Activated CD4-positive, alpha-beta T cell treated with anti-CD3 and anti-CD28 coated beads, Interleukin-2, amount 50 U/mL, for 16 hours (primary cell): ENCODE measurements around the gene ATXN10.

Experiments used
- DNase-seq: peaks from one replicate; pipeline ENCODE4 v3.0.0-alpha.2; 2020

ATXN10 gene

DNA sequence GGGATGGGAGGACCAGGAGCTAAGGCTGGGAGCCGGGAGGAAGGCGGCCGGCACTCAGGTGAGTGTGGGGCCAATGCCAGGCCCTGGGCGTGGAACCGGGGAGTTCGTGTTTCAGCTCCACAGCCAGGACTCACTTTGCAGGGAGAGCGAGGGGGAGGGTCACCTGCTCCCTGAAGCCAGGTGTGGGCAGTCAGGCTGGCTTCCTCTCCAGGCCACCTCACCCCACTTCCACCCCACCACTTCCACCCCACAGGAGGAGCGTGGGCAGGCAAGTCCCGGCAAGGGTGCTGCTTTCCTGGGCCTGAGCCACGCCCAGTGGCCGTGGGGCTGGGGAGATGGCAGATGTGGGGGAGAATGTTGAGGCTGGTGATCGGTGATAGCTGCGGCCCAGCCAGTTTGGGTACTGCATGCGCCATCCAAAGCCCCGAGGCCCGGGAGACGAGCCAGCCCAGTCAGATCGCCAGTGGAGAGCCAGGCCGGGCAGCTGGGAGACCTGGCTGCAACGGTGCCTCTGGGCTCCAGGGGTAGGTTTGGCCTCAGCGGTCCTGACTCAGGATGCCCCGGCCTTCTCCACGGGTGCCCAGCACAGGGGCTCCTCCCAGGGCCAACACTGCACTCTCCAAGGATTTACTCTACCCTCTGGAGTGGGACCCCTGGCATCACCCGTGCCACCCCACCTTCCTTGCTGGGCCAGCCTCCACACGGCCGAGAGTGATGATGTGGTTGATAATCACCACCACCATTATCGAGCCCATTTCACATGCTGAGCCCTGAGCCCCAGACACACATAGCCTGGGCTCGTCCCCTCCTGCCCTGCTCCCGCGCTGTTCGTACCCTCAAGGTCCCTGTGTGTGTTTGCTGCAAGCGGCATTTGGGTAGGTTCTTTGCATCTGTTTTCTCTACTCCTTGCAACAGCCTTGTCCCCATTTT is 211.5 kb downstream of the ATXN10 start:
- DNase-seq: no peak

DNA sequence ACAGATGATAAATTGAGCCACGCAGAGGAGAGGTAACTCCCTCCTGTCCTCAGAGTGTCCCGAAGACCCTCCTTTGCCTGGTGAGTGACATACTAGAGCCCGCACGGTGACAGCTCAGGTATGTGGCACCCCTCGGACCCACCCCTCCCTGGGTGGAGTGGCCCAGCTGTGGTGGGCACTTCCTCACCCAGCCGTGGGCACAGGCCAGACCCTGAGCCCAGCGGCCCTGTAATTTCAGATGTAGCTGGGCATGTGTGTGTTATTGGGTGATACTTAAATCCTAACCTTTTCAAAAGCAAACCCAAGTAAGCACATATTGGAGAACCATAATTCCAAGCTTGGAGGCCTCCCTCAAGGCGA is 212.2 kb downstream of the ATXN10 start:
- no peak for DNase-seq

DNA sequence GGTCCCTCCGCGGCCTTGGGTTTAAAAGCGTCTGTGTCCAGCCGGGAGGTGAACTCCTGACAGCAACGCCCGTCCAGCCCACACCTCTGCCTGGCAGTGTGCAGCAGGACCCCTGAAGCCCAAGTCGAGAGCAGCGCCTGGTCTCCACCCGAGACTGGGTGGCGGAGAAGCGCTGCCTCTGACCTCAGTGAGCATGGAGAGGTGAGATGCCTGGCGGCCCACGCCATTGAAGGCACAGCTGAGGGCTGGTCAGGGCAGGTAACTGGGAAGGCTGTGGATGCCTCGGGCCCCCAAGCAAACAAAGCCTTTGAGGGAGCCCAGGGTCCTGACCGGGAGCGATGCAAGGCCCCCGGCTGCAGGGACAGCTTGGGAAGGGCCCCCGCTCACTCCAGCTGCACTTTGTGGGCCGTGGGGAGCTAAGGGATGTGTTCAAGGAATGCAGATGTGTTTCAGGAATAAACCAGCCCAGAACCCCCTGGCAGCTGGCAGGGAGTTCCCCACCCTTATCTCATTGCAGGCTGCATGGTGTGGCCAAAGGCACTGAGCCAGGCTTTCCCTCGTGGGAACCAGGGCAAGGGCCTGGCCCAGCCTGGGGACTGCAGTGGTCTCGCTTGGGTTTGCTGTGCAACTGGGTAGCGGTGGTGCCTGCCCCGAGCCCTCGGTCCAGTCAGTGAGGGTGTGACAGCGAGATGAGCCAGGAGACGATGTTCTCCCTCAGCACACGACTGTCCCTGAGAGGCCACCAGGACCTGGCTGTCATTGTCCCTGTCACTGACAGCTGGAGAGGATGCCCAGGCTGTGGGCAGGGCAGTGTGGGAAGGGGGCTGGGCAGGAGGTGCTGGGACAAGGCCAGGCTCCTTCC is 212.8 kb downstream of the ATXN10 start:
- no peak for DNase-seq

DNA sequence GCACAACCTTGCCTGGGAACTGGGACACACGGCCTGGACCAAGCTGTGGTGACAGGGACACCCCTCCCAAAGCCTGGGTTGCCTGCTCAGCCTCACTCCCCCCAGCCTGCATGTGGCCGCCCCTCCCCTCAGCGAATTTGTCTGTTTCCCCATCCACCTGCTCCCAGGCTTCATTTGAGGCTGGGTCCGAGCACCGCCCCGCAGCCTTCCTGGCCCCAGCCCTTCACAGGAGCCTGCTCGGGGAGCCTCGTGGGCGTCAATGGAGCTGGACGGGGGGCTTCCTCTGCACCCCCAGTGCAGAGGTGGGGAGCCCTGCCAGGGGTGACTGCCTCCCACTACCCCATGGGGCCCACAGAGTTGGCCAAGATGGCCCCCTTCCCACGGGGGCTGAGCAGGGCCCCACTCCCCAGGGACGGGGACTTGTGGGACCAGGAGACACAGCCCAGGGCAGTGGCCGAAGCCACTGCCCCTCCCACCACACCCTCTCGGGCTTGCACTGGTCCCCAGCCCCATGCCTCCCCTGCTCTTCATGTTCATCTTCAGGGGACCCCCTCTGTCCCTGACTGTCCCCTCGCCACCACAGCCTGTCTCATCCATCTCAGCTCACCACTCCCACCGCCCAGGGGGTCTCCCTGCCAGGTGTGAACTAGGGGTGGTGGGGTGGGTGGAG is 213.7 kb downstream of the ATXN10 start:
- no peak for DNase-seq

GRCh38 chr22:45885941-45886395 is 214.3 kb downstream of the ATXN10 start:
- DNase-seq: no peak

DNA sequence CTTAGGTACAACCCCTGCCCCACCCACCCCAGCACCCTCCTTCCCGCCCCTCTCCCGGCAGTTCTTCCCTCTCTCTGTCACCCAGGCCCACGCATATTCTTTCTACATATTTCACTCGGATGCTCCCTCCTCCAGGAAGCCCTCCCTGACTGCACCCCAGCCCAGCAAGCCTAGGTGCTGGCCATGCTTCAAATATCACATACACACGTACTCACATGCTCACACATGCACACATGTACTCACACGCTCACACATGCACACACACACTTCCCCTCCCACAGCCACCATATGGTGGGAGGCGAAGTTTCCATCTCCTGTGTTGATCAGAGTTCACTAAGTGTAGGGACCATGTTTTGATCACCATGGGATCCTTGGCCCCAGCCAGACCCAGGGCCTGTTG is 214.9 kb downstream of the ATXN10 start:
- DNase-seq: no peak

DNA sequence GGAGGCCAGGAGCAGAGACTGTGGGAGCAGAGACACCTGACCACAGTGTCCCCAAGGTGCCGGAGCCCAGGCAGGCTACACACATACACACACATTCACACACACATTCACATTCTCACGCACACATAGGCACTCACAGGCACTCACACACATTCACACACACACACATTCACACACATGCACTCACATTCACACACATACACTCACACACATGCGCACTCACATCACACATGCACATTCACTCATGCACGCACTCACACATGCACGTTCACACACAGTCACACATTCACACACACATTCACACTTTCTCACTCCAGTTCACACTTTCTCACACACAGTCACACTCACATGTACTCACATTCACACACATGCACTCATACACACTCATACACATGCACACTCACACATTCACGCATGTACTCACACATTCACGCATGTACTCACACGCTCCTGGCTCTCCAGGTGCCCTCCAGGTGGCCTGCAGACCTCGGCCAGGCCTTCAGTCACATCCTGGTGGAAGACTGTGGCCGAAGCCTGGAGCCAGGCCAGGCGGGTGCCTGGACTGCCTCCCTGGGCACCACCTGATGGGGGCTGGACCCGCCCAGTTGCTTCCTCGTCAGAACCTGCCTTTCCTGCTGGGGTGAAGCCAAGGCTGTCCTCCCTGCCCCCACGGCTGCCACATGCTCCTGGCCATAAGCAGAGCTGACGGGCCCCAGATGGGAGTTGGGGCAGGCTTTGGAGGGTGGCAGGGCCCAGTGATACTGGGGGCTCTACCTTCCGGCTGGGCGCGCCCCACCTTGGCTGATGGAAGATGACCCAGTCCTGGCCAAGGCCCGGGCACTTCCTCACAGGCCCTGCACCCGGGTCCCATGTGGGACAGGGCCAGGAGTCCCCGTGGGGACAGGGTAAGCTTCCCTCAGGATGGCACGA is 215.8 kb downstream of the ATXN10 start:
- DNase-seq: no peak

DNA sequence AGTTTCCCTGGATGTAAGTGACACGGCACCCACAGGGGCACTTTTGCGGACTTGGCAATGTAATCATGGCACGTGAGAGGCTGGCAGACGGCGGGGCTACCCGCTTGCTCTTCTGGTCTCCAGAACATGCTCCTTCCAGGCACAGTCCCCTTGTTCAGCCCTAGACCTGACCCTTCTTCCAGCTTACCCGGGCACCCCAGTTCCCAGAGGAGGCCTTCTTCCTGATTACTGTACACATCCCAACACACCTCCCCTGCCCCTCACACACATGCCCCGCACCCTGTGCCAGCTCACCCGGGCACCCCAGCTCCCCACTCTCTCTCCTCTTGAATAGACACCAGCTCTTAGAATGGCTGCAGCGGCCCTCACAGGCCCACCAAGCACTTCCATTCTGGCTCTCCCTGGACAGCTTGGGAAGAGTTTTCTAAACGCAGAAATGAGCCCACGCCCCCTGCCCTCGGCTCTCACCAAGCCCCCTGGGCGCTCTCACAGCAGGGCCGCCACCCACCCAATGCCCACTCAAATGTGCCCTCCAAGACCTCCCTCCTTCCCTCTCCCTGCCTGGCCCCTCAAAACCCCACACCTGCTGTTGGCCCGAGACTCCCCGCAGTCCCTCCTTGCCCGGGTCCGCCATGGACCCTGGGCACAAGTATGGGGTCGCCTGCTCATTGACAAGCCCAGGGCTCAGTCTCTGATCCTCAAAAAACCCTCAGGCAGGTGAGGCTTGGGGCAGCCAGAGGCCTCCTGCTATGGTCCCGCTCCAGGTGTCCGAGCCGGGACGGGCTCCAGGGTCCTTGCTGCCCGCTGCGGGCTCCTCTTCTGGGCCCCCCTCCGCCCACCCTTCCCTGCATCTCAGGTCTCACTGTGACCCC is 216.8 kb downstream of the ATXN10 start:
- no peak for DNase-seq

- no peak for DNase-seq
Observed at GRCh38 chr22:45889093-45889538, 217.5 kb downstream of the ATXN10 start.

DNA sequence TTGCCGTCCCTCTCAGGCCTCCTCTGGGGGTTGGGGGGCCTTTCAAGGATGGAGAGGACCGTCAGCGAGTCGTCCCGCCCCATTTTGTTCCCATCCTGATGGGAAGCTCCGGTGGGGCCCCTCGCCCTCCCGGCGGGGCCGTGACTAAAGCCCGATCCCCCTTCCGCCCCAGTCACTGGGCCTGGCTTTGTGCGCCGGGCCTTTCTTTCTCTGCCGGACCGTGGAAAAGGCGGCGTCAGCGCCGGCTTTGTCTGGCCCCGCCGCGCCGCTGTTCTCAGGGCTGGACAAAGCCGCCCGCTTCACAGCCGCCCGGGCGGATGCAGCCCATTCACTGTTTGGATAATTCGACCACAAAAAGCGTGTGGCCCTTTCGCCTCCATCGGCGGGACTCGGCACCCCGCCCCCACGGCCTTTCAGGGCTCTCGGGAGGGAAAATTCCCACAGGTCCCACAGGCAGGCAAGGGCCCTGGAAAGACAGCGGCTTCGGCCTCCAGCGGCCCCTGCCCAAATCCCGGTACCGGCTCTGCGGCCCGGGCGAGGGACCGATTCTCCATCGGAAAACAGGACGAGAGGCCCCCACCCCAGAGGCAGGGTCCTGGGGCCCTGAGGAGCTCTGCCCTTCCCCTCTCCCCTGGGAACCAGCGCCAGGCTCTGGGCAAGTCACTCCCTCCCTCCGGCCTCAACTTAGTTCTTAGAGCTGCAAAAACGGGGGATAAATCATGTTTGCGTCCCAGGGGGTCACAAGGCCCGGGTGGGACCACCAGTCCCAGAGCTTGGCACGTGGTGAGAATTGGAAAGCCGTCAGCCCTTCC is 218.1 kb downstream of the ATXN10 start:
- no peak for DNase-seq

DNA sequence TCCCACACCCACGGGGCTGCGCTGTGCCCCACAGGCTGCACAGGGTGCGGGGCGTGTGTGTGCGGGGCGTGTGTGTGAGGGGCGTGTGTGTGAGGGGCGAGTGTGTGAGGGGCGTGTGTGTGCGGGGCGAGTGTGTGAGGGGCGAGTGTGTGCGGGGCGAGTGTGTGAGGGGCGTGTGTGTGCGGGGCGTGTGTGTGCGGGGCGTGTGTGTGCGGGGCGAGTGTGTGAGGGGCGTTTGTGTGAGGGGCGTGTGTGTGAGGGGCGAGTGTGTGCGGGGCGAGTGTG is 218.7 kb downstream of the ATXN10 start:
- DNase-seq: no peak

DNA sequence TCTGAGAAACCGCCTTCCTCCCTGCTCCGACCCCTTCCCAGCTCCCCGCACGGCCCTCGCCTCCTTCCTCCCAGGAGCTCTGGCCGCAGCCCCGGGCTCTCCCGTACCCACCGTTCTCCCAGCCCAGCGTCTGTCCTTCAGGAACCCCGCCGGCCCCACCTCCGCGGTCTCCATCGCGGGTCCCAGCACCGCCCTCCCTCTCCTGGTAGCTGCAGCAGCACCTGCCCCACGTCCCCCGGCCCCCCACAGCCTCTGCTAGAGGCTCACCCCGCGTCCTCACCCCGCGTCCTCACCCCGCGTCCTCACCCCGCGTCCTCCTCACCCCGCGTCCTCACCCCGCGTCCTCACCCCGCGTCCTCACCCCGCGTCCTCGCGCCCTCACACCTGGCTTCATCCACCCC is 219.4 kb downstream of the ATXN10 start:
- DNase-seq: no peak

GRCh38 chr22:45891471-45891995 is 219.9 kb downstream of the ATXN10 start:
- DNase-seq: no peak

GRCh38 chr22:45891996-45892621 is 220.5 kb downstream of the ATXN10 start:
- DNase-seq: no peak

DNA sequence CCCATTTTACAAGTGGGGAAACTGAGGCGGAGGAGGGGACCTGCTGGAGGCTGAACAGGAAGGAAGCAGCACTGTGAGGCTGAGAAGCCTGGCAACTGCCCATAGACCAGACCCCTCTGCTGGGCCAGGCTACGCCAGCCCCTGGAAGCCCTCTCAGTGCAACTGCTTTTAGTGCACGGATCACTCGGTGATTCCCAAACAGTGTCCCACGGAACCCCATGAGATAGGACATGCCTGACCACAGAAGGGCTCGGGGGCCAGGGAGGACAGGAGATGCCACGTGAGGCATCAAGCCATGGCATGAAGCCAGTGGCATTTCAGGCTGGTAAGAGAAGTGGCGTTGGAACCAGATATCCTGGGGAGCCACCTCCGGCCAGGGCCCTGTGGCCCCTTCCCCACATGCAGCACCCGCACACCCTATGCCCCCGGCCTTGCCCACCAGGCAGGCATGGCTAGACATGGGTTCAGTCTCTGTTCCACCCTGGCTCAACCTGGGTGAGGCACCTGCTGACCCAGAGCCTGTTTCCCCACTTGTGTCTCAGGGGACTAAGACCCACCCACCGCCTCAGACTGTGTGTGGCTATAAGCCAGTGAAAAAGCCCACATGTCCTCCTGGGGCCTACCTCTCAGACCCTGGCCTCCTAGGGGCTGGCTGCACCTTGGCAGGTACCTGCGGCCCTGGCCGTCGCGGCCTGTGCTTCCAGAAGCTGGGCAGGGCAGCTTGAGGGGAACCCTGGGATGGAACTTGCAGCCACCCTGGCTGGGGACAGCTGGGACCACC is 221.2 kb downstream of the ATXN10 start:
- no peak for DNase-seq

DNA sequence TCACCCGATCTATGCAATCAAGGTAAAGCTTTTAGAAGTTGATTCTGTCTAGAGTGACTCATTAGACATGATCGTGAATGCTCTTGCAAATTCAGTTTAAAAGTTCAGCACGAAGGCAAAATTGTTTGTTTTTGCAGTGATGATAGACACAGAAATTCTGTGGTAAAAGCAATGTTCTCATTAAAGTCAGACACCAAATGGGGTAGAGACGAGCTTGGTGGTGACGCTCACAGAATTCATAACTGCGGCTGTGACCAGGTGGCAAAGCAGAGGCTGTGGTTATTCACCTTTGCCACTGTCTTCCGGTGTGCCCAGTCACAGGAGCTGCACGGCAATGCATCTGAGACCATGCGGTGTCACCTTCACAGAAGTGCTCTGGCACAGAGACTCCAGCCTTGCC is 221.9 kb downstream of the ATXN10 start:
- DNase-seq: no peak
